ENCODE measurements around the gene ADCY9. TPM values are rescaled to one million over a fixed set of nuclear protein-coding genes. Genes with fewer than 3 reads are reported as not detected.
A peak's percentile ranks its signal among the peaks of the same experiment; 100 is the strongest.

The ADCY9 gene
- polyA plus RNA-seq, 1 donor (not counting 4 experiments of a cell fraction or from before 2014, with no cell fraction given), result 3.0 TPM

DNA sequence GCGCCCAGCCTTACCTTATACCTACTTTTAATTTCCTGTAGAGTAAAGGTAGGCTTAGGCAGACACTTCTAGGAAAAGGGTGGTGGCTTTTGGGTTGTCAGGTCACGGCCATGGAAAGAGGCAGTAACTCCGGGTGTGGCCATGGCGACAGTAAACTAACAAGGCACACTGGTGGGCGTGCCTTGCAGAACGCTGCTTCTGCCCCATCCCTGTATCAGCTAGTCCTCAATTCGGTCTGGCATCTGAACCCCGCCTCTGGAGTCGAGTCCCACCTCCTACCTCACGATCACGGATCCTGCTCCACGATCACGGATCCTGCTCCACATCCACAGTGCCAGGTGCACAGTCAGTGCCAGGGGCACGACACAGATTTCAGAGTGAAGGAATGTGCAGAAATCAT, 5.6 kb downstream of the ADCY9 start:
- Histone ChIP-seq H3K27ac (ENCODE audit: control insufficient read depth, insufficient read depth, low read length) (no peak overlapping the region), H3K4me3 (ENCODE audit: control insufficient read depth in 2 of 3, extremely low read depth in 1 of 3, insufficient read depth in 2 of 3, low read depth in 1 of 3, low read length in 3 of 3) (no peak overlapping the region), H3K4me2 (ENCODE audit: control insufficient read depth, extremely low read depth, insufficient read depth, low read depth, low read length) (peak overlapping the region; percentile 97), H3K4me1 (ENCODE audit: control insufficient read depth, extremely low read depth, insufficient read depth, low read length) (peaks cover 30% of the 10 kb centered on the region), H3K9me3 (ENCODE audit: control insufficient read depth, low read depth, low read length) (no peaks in the 10 kb centered on the region), H2AFZ (ENCODE audit: control insufficient read depth, low read length) (peak overlapping the region; percentile 28), H3K27me3 (ENCODE audit: control insufficient read depth, extremely low read depth, insufficient read depth, low read length) (no peaks in the 10 kb centered on the region), H4K20me1 (ENCODE audit: control insufficient read depth, extremely low read depth, insufficient read depth, low read length) (no peaks in the 10 kb centered on the region), H3K9ac (ENCODE audit: control insufficient read depth, extremely low read depth, insufficient read depth, low read length) (no peak overlapping the region), H3K36me3 (ENCODE audit: control insufficient read depth in 2 of 2, extremely low read depth in 1 of 2, insufficient read depth in 2 of 2, low read length in 2 of 2) (peaks cover 0 to 7% of the 10 kb centered on the region in 2 experiments), H3K79me2 (ENCODE audit: control insufficient read depth, insufficient read depth, low read length) (peaks cover 13% of the 10 kb centered on the region), H3K9me1 (ENCODE audit: control insufficient read depth, extremely low read depth, insufficient read depth, low read length) (no peaks in the 10 kb centered on the region)
- dilution Hi-C loops (cut with MboI; ENCODE audit: extremely low pct_ligation_motif_present, low sequenced_read_pairs), result no loop called here
- TF ChIP-seq, protein P1, sequence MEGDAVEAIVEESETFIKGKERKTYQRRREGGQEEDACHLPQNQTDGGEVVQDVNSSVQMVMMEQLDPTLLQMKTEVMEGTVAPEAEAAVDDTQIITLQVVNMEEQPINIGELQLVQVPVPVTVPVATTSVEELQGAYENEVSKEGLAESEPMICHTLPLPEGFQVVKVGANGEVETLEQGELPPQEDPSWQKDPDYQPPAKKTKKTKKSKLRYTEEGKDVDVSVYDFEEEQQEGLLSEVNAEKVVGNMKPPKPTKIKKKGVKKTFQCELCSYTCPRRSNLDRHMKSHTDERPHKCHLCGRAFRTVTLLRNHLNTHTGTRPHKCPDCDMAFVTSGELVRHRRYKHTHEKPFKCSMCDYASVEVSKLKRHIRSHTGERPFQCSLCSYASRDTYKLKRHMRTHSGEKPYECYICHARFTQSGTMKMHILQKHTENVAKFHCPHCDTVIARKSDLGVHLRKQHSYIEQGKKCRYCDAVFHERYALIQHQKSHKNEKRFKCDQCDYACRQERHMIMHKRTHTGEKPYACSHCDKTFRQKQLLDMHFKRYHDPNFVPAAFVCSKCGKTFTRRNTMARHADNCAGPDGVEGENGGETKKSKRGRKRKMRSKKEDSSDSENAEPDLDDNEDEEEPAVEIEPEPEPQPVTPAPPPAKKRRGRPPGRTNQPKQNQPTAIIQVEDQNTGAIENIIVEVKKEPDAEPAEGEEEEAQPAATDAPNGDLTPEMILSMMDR (optimal IDR thresholded peaks at IDR 0.05 in 1 of 3, IDR thresholded peaks at IDR 0.05 in 1 of 3, conservative IDR thresholded peaks at IDR 0.05 in 1 of 3; ENCODE audit: extremely low read depth in 1 of 3, insufficient read depth in 2 of 3, low read length in 3 of 3), result no peak
- FAIRE-seq (no peak), DNase-seq (ENCODE audit: low read depth, low spot score) (no peak)

GRCh38 chr16:4110065-4110464, 6.2 kb downstream of the ADCY9 start:
- Histone ChIP-seq H3K4me1 (ENCODE audit: control insufficient read depth, extremely low read depth, insufficient read depth, low read length) (peaks cover 30% of the 10 kb centered on the region), H3K9me3 (ENCODE audit: control insufficient read depth, low read depth, low read length) (no peaks in the 10 kb centered on the region), H3K79me2 (ENCODE audit: control insufficient read depth, insufficient read depth, low read length) (peaks cover 13% of the 10 kb centered on the region), H4K20me1 (ENCODE audit: control insufficient read depth, extremely low read depth, insufficient read depth, low read length) (no peaks in the 10 kb centered on the region), H3K9me1 (ENCODE audit: control insufficient read depth, extremely low read depth, insufficient read depth, low read length) (no peaks in the 10 kb centered on the region), H3K4me3 (ENCODE audit: control insufficient read depth in 2 of 3, extremely low read depth in 1 of 3, insufficient read depth in 2 of 3, low read depth in 1 of 3, low read length in 3 of 3) (no peak overlapping the region), H3K4me2 (ENCODE audit: control insufficient read depth, extremely low read depth, insufficient read depth, low read depth, low read length) (no peak overlapping the region), H3K36me3 (ENCODE audit: control insufficient read depth in 2 of 2, extremely low read depth in 1 of 2, insufficient read depth in 2 of 2, low read length in 2 of 2) (peaks cover 0 to 7% of the 10 kb centered on the region in 2 experiments), H3K27me3 (ENCODE audit: control insufficient read depth, extremely low read depth, insufficient read depth, low read length) (no peaks in the 10 kb centered on the region), H3K9ac (ENCODE audit: control insufficient read depth, extremely low read depth, insufficient read depth, low read length) (no peak overlapping the region), H2AFZ (ENCODE audit: control insufficient read depth, low read length) (no peak overlapping the region), H3K27ac (ENCODE audit: control insufficient read depth, insufficient read depth, low read length) (no peak overlapping the region)
- TF ChIP-seq EZH2 (IDR thresholded peaks at IDR 0.05; ENCODE audit: low read length), result no peak
- TF ChIP-seq, protein P1 (optimal IDR thresholded peaks at IDR 0.05 in 1 of 3, IDR thresholded peaks at IDR 0.05 in 1 of 3, conservative IDR thresholded peaks at IDR 0.05 in 1 of 3; ENCODE audit: extremely low read depth in 1 of 3, insufficient read depth in 2 of 3, low read length in 3 of 3), result no peak
- FAIRE-seq (no peak), DNase-seq (ENCODE audit: low read depth, low spot score) (no peak)
- dilution Hi-C loops (cut with MboI; ENCODE audit: extremely low pct_ligation_motif_present, low sequenced_read_pairs), result no loop called here
